GM12872 (cell line): Measurements from ENCODE around the gene TSPAN7.

Experiments used
- TF ChIP-seq, protein P1 (sequence below): IDR thresholded peaks from 3 replicates; pipeline ENCODE4 v1.5.1; 2011; ENCODE audit warnings: low read depth, mild to moderate bottlenecking, low read length, moderate library complexity; ENCODE audit not compliant: insufficient read depth

Gene TSPAN7

DNA sequence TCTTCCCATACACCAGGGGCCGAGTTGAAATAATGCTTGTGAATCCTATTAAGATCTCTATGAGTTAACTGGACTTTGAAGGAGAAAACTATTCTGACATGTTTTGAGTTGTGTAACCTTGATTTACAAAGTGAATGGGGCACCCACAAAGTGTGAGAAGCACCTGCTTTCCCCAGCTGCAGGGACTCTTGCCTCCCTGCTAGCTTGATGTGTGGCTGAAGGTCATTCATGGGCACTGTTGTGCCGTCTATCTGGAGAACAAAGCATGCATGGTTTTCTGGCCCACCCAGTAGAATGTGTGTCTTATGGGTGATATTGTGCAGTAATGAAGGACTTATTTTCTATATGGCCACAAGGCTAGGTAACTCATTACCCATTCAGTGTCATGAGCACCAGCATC, 53.1 kb downstream of the TSPAN7 start:
- TF ChIP-seq, protein P1, sequence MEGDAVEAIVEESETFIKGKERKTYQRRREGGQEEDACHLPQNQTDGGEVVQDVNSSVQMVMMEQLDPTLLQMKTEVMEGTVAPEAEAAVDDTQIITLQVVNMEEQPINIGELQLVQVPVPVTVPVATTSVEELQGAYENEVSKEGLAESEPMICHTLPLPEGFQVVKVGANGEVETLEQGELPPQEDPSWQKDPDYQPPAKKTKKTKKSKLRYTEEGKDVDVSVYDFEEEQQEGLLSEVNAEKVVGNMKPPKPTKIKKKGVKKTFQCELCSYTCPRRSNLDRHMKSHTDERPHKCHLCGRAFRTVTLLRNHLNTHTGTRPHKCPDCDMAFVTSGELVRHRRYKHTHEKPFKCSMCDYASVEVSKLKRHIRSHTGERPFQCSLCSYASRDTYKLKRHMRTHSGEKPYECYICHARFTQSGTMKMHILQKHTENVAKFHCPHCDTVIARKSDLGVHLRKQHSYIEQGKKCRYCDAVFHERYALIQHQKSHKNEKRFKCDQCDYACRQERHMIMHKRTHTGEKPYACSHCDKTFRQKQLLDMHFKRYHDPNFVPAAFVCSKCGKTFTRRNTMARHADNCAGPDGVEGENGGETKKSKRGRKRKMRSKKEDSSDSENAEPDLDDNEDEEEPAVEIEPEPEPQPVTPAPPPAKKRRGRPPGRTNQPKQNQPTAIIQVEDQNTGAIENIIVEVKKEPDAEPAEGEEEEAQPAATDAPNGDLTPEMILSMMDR, result no peak

DNA sequence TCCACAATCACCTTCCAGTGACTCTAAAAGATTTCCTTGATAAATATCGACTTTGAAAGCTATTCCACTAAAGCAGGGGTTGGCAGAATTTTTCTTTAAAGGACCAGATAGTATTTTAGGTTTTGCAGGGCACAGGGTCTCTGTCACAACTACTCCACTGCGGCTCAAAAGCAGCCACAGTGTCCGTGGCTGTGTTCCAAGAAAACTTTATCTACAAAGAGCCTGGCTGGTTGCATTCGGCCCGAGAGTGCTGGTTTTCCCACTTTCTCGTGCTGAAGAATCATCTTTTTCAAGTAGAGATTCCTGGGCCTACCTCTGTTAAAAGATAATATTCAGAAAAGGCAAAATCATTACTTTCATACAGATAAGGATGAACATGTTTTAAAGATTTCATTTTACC, 55.6 kb downstream of the TSPAN7 start:
- TF ChIP-seq, protein P1, result no peak

DNA sequence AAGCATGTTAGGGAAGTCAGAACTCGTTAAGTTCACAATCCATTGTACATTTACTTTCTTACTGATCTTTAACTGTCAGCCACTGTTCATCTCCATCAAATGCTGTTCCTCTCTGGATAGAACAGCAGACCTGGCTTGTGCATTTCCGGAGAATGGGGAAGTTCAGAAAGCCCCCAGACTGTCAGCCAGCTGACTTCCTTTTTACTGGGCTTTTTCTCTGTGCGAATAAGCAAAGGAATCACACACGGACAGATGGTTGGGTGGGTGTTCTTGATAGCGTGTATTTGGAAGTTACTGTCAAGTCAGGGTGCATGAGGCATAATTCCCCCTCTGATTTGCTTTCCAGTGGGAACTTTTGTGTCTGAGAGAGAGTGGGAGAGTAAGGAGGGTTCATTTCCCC, 56.8 kb downstream of the TSPAN7 start:
- TF ChIP-seq, protein P1, result no peak

DNA sequence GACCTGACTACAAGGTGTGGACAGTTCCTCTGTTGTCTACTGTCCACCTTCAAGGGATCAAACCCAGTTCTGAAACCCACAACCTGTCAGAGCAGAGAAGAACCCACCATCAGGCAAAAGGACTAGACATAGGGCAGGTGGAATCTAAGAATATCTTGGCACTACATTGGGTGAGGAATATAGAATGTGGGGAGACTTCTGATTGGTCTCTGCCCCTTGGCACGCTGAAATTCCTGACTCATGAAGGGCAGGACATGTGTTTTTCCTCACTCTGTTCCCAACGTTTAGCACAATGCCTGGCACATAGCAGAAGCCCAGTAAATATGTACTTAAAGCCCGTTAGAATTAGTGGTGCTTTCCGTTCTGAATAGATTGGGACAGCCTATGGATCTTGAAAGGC, 59.3 kb downstream of the TSPAN7 start:
- TF ChIP-seq, protein P1, result no peak

DNA sequence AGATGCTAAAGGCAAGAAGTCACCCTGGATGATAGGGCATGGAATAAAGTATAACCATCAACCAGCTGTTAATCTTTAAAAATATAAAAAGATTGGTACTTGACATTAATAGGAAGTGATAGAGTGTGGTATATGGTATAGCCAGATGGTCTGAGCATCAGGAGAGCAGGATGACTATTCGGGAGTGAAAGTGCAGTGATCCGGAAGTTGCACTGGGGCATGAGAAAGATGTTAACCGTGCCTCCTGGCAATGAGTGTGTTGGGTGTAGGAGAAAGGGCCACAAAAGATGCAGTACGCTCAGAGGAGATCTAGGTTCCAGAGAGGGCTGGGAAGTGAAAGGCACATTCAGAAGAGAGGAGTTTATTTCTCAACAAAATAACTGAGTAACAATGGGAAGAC, 65.0 kb downstream of the TSPAN7 start:
- TF ChIP-seq, protein P1, result no peak

DNA sequence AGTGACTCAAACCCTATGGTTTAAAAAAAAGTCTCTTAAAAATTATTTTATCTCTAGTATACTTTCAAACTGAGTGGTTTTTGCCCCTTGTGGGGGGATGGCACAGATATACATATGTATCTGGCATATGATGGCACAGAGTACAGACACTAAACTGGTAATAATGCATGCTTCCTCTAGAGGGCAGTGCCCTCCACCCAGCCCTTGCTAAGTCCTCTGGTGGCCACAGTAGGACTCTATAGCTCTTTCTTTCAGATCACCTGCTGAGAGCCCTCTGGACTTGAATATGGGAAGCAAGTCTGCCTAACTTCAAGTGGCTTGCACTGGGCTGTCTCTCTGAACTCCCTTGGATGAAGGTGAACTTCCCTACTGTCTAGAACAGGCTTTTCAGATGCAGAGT, 66.3 kb downstream of the TSPAN7 start:
- TF ChIP-seq, protein P1, result peak; percentile 81

DNA sequence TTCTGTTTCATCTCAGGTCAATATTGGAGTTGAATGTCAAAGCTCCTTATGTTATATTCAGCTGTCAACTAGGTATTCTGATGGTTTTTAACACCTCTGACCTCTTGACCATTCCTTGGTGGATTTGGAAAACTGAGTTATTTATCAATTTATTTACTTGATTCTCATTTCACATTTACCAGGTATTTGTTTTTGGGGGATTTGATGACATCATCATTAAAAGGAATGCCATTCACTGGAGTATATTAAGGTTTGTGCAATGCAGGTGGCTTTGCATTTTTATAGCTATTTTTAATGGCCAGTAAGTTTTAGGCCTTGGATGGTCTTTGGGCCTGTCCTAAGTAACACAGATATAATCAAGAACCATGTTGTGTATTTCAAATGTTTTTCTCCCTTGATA, 67.2 kb downstream of the TSPAN7 start:
- TF ChIP-seq, protein P1, result no peak

DNA sequence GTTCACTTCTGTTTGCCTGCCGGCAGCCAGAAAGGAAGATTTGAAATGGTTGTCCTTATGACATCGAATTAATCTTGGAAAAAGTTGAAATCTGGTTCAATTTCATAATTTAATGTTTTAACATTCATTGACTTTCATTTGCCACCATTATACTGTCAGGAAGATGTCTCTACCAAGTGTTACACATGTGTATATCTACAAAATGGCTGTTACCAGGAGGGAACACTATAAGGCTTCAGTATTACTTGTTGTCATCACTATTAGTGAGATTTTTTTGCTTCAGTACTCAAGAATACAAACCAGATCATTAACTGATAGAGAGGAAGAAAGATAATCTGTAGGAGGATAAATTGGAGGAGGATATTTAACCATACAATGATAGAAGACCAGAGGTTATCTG, 71.2 kb downstream of the TSPAN7 start:
- TF ChIP-seq, protein P1, result no peak
